Hematopoietic multipotent progenitor cell treated with erythropoietin and hydrocortisone succinate and interleukin-3 and kit ligand, for 4 days (in vitro differentiated cells): Measurements from ENCODE around the gene BARD1.
A peak's percentile ranks its signal among the peaks of the same experiment; 100 is the strongest.
"Not testable (repeated sequence)": the region's sequence is repeated elsewhere in the genome, so short reads cannot be mapped to it uniquely, and the experiment has no call there.

Experiments used
- DNase-seq: peaks from one replicate; pipeline ENCODE4 v3.0.0-alpha.2; 2015

BARD1 gene

GRCh38 chr2:214808981-214809750 is at the start of gene BARD1:
Gene BARD1 (minus strand): TSS chr2:214809683. CDS start chr2:214809569, 114 bp downstream.
- DNase-seq: peak; percentile 81

GRCh38 chr2:214856137-214856536 is 46.7 kb upstream of the BARD1 start:
- no peak for DNase-seq

- DNase-seq: no peak
Measured at GRCh38 chr2:214853906-214854305, 44.4 kb upstream of the BARD1 start.

GRCh38 chr2:214843823-214844222 is 34.3 kb upstream of the BARD1 start:
- DNase-seq: no peak

- DNase-seq: no peak
Measured at GRCh38 chr2:214839464-214839863, 30.0 kb upstream of the BARD1 start.

GRCh38 chr2:214837466-214837865 is 28.0 kb upstream of the BARD1 start:
- DNase-seq: no peak

- no peak for DNase-seq
Measured at GRCh38 chr2:214836568-214836967, 27.1 kb upstream of the BARD1 start.

- peak; percentile 44 for DNase-seq
Measured at GRCh38 chr2:214830794-214831346, 21.4 kb upstream of the BARD1 start.

- DNase-seq: no peak
Measured at GRCh38 chr2:214816008-214816533, 6.6 kb upstream of the BARD1 start.

GRCh38 chr2:214810671-214811070 is 1.2 kb upstream of the BARD1 start:
- DNase-seq: peak; percentile 31

- DNase-seq: peak; percentile 99
Measured at GRCh38 chr2:214809751-214810564, 475 bp upstream of the BARD1 start.

- peak; percentile 15 for DNase-seq
Measured at GRCh38 chr2:214807653-214808052, 1.8 kb downstream of the BARD1 start.

GRCh38 chr2:214801768-214802397 is 7.6 kb downstream of the BARD1 start:
- DNase-seq: no peak

GRCh38 chr2:214801068-214801467 is 8.4 kb downstream of the BARD1 start:
- DNase-seq: peak; percentile 41

GRCh38 chr2:214800180-214800579 is 9.3 kb downstream of the BARD1 start:
- DNase-seq: no peak

- DNase-seq: no peak
Measured at GRCh38 chr2:214796911-214797310, 12.6 kb downstream of the BARD1 start.

GRCh38 chr2:214783181-214783580 is 26.3 kb downstream of the BARD1 start:
- not testable (repeated sequence) for DNase-seq

GRCh38 chr2:214782671-214783070 is 26.8 kb downstream of the BARD1 start:
- DNase-seq: no peak

- no peak for DNase-seq
Measured at GRCh38 chr2:214781226-214781625, 28.3 kb downstream of the BARD1 start.

- no peak for DNase-seq
Measured at GRCh38 chr2:214775971-214776370, 33.5 kb downstream of the BARD1 start.

GRCh38 chr2:214774108-214774507 is 35.4 kb downstream of the BARD1 start:
- DNase-seq: no peak

- no peak for DNase-seq
Measured at GRCh38 chr2:214772443-214773015, 37.0 kb downstream of the BARD1 start.

GRCh38 chr2:214765180-214765579 is 44.3 kb downstream of the BARD1 start:
- DNase-seq: no peak
